K562 (cell line): ENCODE results near the gene B3GAT3. TPM values are rescaled to one million over a fixed set of nuclear protein-coding genes. Genes with fewer than 3 reads are reported as not detected.
A peak's percentile ranks its signal among the peaks of the same experiment; 100 is the strongest.

Experiments used
- ETS2 ChIP-seq: IDR thresholded peaks from 2 replicates; pipeline ENCODE4 v1.6.1; 2016; ENCODE audit warnings: borderline replicate concordance, missing genetic modification characterization, mild to moderate bottlenecking, moderate library complexity, missing compliant biosample characterization; ENCODE audit not compliant: poor library complexity, severe bottlenecking
- FIP1L1 ChIP-seq: fragments of 200-400 bp; formaldehyde crosslinking; IDR thresholded peaks from 2 replicates; pipeline ENCODE4 v1.6.1; 2018; ENCODE audit warnings: mild to moderate bottlenecking, low read depth, low read length; ENCODE audit not compliant: poor library complexity, severe bottlenecking
- FOXA3 ChIP-seq, 2 experiments: fragments of 450-650 bp in 1 of 2; sonication (generic) in 1 of 2; formaldehyde crosslinking; IDR thresholded peaks in 1 of 2; conservative IDR thresholded peaks in 1 of 2; 2 replicates each; pipeline versions ENCODE4 v1.4.0 to v1.8.0; 2020 to 2022; ENCODE audit warnings: mild to moderate bottlenecking in 2 of 2, missing genetic modification reagents in 1 of 2
- IFI16 ChIP-seq: fragments of 250-450 bp; sonication (Bioruptor Pico); IDR thresholded peaks from 2 replicates; pipeline ENCODE4 v2.1.2; 2022; ENCODE audit warnings: mild to moderate bottlenecking, inconsistent platforms
- KLF10 ChIP-seq: fragments of 250-450 bp; sonication (Bioruptor Pico); IDR thresholded peaks from 2 replicates; pipeline ENCODE4 v1.6.1; 2021; ENCODE audit warnings: matching md5 sums
- MTA2 ChIP-seq: fragments of 450-650 bp; IDR thresholded peaks from 2 replicates; pipeline ENCODE4 v1.6.1; 2016; ENCODE audit warnings: low read depth
- NFE2 ChIP-seq: IDR thresholded peaks from 2 replicates; pipeline ENCODE4 v1.6.1; 2014; ENCODE audit warnings: antibody characterized with exemption, low read depth
- NR0B1 ChIP-seq: fragments of 450-650 bp; IDR thresholded peaks from one replicate; pipeline ENCODE4 v1.6.1; 2018; ENCODE audit warnings: mild to moderate bottlenecking, moderate library complexity; ENCODE audit not compliant: partially characterized antibody
- NUFIP1 ChIP-seq: fragments of 450-650 bp; IDR thresholded peaks from 2 replicates; pipeline ENCODE4 v1.6.1; 2018; ENCODE audit not compliant: partially characterized antibody
- RREB1 ChIP-seq: fragments of 250-450 bp; sonication (Bioruptor Pico); IDR thresholded peaks from 2 replicates; pipeline ENCODE4 v1.4.0; 2020
- SMAD1 ChIP-seq: fragments of 150-350 bp; IDR thresholded peaks from 2 replicates; pipeline ENCODE4 v1.6.1; 2014; ENCODE audit warnings: low read length, low read depth; ENCODE audit not compliant: partially characterized antibody
- SMARCE1 ChIP-seq: fragments of 450-650 bp; IDR thresholded peaks from 2 replicates; pipeline ENCODE4 v1.7.1; 2016; ENCODE audit warnings: mild to moderate bottlenecking
- TCF7L2 ChIP-seq: fragments of 150-350 bp; IDR thresholded peaks from 2 replicates; pipeline ENCODE4 v1.6.1; 2016; ENCODE audit warnings: low read depth, mild to moderate bottlenecking, low read length, moderate library complexity
- TCFL5 ChIP-seq: fragments of 250-450 bp; sonication (Bioruptor Pico); conservative IDR thresholded peaks from 2 replicates; pipeline ENCODE4 v1.6.1; 2021; ENCODE audit warnings: mild to moderate bottlenecking, moderate library complexity, matching md5 sums
- XRCC5 ChIP-seq: fragments of 200-400 bp; formaldehyde crosslinking; IDR thresholded peaks from 2 replicates; pipeline ENCODE4 v1.6.1; 2017; ENCODE audit warnings: low read depth, mild to moderate bottlenecking, low read length
- ZBTB49 ChIP-seq: sonication (generic); formaldehyde crosslinking; IDR thresholded peaks from 2 replicates; pipeline ENCODE4 v1.8.0; 2022; ENCODE audit warnings: missing genetic modification reagents, mild to moderate bottlenecking, borderline replicate concordance
- ZBTB7A ChIP-seq: IDR thresholded peaks from 2 replicates; pipeline ENCODE4 v1.6.1; 2011; ENCODE audit warnings: low read depth, mild to moderate bottlenecking, low read length, moderate library complexity, borderline replicate concordance; ENCODE audit not compliant: control insufficient read depth
- ZNF551 ChIP-seq: fragments of 250-450 bp; sonication (Bioruptor Pico); IDR thresholded peaks from 2 replicates; pipeline ENCODE4 v1.5.0; 2021; ENCODE audit warnings: mild to moderate bottlenecking, moderate library complexity
- polyA plus RNA-seq, 8 experiments: library from polyadenylated mRNA; depleted of rRNA in 4 of 8; stranded (reverse) in 5 of 8; unstranded in 3 of 8; fragments of >200 nt; fragmentation: Nextera tagmentation in 2 of 8; fragmentation: Illumina TruSeq in 1 of 8; extraction: Ambion mirVana in 2 of 8; extraction: Trizol in 1 of 8; gene quantifications; 2 replicates each; pipeline versions ENCODE4 v1.2.1 to v1.2.3, GENCODE V29; 2011 to 2014; ENCODE audit warnings: inconsistent platforms in 1 of 8, missing spikeins in 1 of 8
- total RNA-seq, 7 experiments: library from RNA; depleted of rRNA in 6 of 7; stranded (reverse); fragments of >200 nt in 6 of 7; fragmentation: Illumina TruSeq in 2 of 7; extraction: Trizol in 2 of 7; gene quantifications; 2 replicates each; pipeline versions ENCODE4 v1.2.1 to v1.2.3, GENCODE V29; 2011 to 2021; ENCODE audit warnings: low replicate concordance in 1 of 7

B3GAT3 gene
- total and polyA plus RNA-seq, 9 of the 15 experiments (the other 6 are each of a cell fraction or from before 2014, with no cell fraction given), result 0.30 to 64.0 (median 21.4) TPM

GRCh38 chr11:62621567-62622470, at the start of gene B3GAT3 (continued):
- TF ChIP-seq ZBTB49 (CRISPR knock-in tag) (no peak), XRCC5 (peak; percentile 63; the same call in 1 of the 2 replicates), ZBTB7A (peak; percentile 95), ZNF551 (CRISPR knock-in tag) (no peak), TCFL5 (no peak), FIP1L1 (no peak), NFE2 (no peak), RREB1 (CRISPR knock-in tag) (0 out of 2 replicates have a peak, but pooled peaks have one; percentile 12), ETS2 (tag) (no peak), NR0B1 (no peak), SMAD1 (no peak), KLF10 (CRISPR knock-in tag) (no peak), MTA2 (no peak), NUFIP1 (no peak), IFI16 (CRISPR knock-in tag) (no peak), FOXA3 (CRISPR knock-in tag; conservative IDR thresholded peaks at IDR 0.05 in 1 of 2, IDR thresholded peaks at IDR 0.05 in 1 of 2) (no peak; a peak in 1 of 4 replicates), TCF7L2 (no peak), SMARCE1 (0 out of 2 replicates have a peak, but pooled peaks have one; percentile 25)
